Esophagus (tissue), 2 donors: ENCODE measurements around the gene TMEM39A. TPM values are rescaled to one million over a fixed set of nuclear protein-coding genes. Genes with fewer than 3 reads are reported as not detected.

Source experiments
- H3K27ac ChIP-seq, 2 donors: one replicate each; pipeline ENCODE4 v1.5.1; 2013; ENCODE audit warnings: low read depth in 2 of 2, mild to moderate bottlenecking in 2 of 2, inconsistent platforms in 1 of 2, low read length in 1 of 2, moderate library complexity in 1 of 2
- H3K27me3 ChIP-seq, 2 donors: one replicate each; pipeline ENCODE4 v1.6.1; 2013; ENCODE audit warnings: low read length in 2 of 2, control low read depth in 1 of 2, mild to moderate bottlenecking in 1 of 2; ENCODE audit not compliant: insufficient read depth in 2 of 2, control insufficient read depth in 1 of 2
- H3K36me3 ChIP-seq, 2 donors: one replicate each; pipeline ENCODE4 v1.6.1; 2013; ENCODE audit warnings: low read length in 1 of 2; ENCODE audit not compliant: control insufficient read depth in 2 of 2, insufficient read depth in 2 of 2
- H3K4me1 ChIP-seq, 2 donors: one replicate each; pipeline ENCODE4 v1.6.1; 2013; ENCODE audit warnings: low read length in 1 of 2; ENCODE audit not compliant: control insufficient read depth in 2 of 2, insufficient read depth in 2 of 2
- H3K4me3 ChIP-seq, 2 donors: one replicate each; pipeline ENCODE4 v1.5.1; 2013; ENCODE audit warnings: low read length in 2 of 2, mild to moderate bottlenecking in 2 of 2, low read depth in 1 of 2, moderate library complexity in 1 of 2
- H3K9me3 ChIP-seq, 2 donors: one replicate each; pipeline ENCODE4 v1.6.1; 2013; ENCODE audit warnings: mild to moderate bottlenecking in 2 of 2, low read depth in 1 of 2, low read length in 1 of 2, moderate library complexity in 1 of 2; ENCODE audit not compliant: control insufficient read depth in 2 of 2, insufficient read depth in 1 of 2
- WGBS, 2 donors: extraction: QIAGEN DNeasy Blood & Tissue Kit; methylation state at CpG; one replicate each; pipeline ENCODE4 v1.1.7; 2013; 5-methylcytosine and 5-hydroxymethylcytosine counted together
- polyA plus RNA-seq, 2 donors: library from polyadenylated mRNA; stranded (reverse); fragments of 200-250 nt; gene quantifications; one replicate each; pipeline ENCODE4 v1.2.3, GENCODE V29; 2013
- donor health status: healthy with polysubstance abuse.
- donor health status: Bipolar disorder and iron deficiency.

Gene TMEM39A
- polyA plus RNA-seq, 2 donors = 4.4 to 6.2 TPM

DNA sequence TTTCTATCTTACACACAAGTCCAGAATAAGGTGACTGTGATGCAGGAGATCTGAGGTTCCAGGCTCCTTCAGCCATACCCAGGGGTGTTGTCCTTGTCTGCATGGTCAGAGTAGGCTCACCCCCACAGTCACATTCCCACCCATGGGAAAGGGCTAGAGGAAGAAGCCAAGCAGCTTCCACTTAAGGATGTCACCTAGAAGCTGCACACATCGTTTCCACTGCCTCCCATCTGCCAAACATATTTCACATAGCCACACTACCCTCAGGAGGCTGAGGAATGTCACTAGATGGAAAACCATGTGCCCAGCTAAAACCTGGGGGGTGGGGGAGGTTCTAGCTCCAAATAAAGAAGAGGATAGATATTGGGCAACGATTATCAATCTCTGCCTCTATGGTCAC lies 58.1 kb downstream of the TMEM39A start:
- 82% methylated on average over 2 of the region's 2 CpGs for WGBS, 2 donors
- no peaks in the 10 kb centered on the region for H3K9me3 ChIP-seq
- H3K27me3 ChIP-seq = no peaks in the 10 kb centered on the region
- H3K4me1 ChIP-seq = no peaks in the 10 kb centered on the region
- H3K27ac ChIP-seq = no peak overlapping the region
- peaks cover 2 to 6% of the 10 kb centered on the region in 2 donors for H3K36me3 ChIP-seq
- no peak overlapping the region for H3K4me3 ChIP-seq

DNA sequence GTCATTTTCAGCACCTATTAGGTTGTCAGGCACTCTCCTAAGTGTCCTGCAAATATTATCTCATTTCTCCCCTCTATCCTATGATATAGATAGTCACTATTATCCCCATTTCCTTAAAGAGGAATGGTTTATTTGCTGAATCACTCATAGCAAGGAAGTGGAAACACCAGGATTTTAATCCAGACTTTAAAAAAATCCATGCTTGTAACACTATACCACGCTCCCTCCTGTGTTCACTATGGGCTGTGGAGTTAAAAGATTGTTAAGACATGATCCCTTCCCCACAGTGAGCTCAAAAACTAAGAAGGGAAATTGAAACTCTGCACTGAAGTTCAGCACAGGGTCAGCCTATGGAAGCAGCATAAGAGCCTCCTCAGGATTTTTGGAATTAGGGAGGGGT lies 60.2 kb downstream of the TMEM39A start:
- no peaks in the 10 kb centered on the region for H3K27me3 ChIP-seq

DNA sequence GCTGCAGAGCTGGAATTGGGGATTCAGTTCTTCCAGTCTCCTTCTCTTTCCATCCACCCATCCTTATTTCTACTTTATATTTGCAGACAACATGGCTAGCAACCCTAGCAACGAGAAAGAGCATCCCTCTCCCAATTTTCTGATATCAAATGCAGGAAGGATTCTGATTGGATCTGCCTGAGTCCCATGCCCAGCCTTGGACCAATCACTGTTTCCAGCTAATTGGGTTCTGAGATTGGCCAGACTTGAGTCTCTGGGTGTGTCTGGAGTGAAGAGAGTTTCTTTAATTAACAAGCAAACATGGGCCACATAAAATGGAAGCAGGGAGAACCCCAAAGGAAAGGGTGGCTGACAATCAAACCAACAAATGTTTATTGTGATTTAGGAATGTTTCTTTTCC lies 60.6 kb downstream of the TMEM39A start:
- no peak overlapping the region for H3K27ac ChIP-seq
- no peaks in the 10 kb centered on the region for H3K27me3 ChIP-seq
- WGBS, 2 donors = 92 to 97% methylated on average over 1 of the region's 1 CpG
- H3K4me1 ChIP-seq = no peaks in the 10 kb centered on the region
- H3K9me3 ChIP-seq = no peaks in the 10 kb centered on the region
- H3K4me3 ChIP-seq = no peak overlapping the region
- H3K36me3 ChIP-seq = peaks cover 2 to 6% of the 10 kb centered on the region in 2 donors

More for the DNA sequence above, 60.2 kb downstream of the TMEM39A start:
- Histone ChIP-seq H3K36me3 (peaks cover 2 to 6% of the 10 kb centered on the region in 2 donors), H3K27ac (no peak overlapping the region), H3K4me1 (no peaks in the 10 kb centered on the region), H3K9me3 (no peaks in the 10 kb centered on the region), H3K4me3 (no peak overlapping the region)
- WGBS, 2 donors = 86 to 94% methylated on average over 1 of the region's 1 CpG

DNA sequence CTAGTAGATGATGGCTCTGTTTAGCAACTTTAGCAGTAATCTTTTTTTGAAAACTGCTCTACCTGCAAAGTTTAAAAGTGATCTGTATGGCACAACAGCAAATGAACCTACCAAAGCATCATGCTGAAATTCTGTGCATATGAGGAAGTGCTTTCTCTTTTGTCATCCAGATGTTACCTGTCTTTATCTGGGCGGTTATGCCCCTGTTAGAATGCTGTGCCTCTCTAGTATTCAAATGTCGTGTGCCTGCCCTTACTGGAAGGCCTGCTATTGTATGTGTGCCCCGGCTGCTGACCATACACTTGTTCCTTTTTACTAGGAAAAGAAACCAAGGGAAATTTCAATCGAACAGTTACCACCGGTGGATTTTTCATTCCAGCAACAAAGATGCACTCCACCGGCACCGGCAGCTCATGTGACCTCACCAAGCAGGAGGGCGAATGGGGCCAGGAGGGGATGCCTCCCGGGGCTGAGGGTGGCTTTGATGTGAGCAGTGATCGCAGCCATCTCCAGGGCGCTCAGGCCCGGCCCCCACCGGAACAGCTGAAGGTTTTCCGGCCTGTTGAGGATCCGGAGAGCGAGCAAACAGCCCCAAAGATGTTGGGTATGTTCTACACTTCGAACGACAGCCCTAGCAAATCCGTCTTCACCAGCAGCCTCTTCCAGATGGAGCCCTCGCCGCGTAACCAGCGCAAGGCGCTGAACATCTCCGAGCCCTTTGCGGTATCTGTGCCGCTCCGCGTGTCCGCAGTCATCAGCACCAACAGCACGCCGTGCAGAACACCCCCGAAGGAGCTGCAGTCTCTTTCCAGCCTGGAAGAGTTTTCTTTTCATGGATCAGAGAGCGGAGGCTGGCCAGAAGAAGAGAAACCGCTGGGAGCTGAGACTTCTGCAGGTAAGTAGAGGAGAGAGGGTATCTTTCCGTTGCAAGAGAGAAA lies 61.6 kb downstream of the TMEM39A start:
- H3K4me3 ChIP-seq = no peak overlapping the region
- 79 to 86% methylated on average over 36 of the region's 36 CpGs for WGBS, 2 donors
- H3K9me3 ChIP-seq = no peaks in the 10 kb centered on the region
- H3K4me1 ChIP-seq = no peaks in the 10 kb centered on the region
- H3K27ac ChIP-seq = no peak overlapping the region
- H3K27me3 ChIP-seq = no peaks in the 10 kb centered on the region
- H3K36me3 ChIP-seq = peaks cover 2 to 6% of the 10 kb centered on the region in 2 donors

DNA sequence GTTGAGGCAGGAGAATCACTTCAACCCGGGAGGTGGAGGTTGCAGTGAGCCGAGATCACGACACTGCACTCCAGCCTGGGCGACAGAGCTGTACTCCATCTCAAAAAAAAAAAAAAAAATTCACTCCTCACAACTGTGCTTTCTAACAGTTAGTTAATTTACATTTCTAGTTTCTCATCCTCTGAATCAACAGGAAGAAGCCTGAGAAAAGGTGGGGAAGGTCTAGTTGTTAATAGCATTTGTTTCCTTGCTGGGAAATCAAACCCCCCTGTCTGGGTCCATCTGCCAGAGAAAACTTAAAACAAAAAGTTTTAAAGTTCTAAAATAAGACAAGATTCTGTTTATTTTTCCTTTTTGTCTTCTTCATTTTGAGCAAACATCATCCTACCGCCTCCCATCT lies 62.3 kb downstream of the TMEM39A start:
- no peaks in the 10 kb centered on the region for H3K27me3 ChIP-seq
- H3K9me3 ChIP-seq = no peaks in the 10 kb centered on the region
- peaks cover 2 to 6% of the 10 kb centered on the region in 2 donors for H3K36me3 ChIP-seq
- WGBS, 2 donors = 91 to 92% methylated on average over 5 of the region's 5 CpGs
- no peak overlapping the region for H3K4me3 ChIP-seq
- H3K4me1 ChIP-seq = no peaks in the 10 kb centered on the region
- H3K27ac ChIP-seq = no peak overlapping the region

DNA sequence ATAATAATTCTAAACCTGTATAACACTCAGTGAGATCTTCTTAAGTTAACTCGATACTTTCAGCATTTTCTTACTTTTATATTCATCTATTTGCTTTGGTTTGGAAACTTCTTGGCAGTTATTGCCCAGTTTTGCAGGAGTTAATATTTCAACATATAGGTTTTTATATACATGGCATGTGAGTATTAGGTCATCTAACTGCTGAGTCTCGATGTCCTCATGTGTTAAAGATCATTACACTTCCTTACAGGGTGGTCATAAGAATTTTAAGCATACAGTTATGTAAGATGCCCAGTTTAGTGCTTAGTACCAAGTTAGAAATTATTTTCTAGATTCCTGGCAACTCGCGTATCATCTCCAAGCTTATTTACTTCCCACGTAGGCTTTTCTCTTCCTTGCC lies 62.9 kb downstream of the TMEM39A start:
- Histone ChIP-seq H3K4me3 (no peak overlapping the region), H3K4me1 (no peaks in the 10 kb centered on the region), H3K9me3 (no peaks in the 10 kb centered on the region), H3K27ac (no peak overlapping the region), H3K27me3 (no peaks in the 10 kb centered on the region), H3K36me3 (peaks cover 2 to 6% of the 10 kb centered on the region in 2 donors)
- 91 to 93% methylated on average over 5 of the region's 5 CpGs for WGBS, 2 donors

DNA sequence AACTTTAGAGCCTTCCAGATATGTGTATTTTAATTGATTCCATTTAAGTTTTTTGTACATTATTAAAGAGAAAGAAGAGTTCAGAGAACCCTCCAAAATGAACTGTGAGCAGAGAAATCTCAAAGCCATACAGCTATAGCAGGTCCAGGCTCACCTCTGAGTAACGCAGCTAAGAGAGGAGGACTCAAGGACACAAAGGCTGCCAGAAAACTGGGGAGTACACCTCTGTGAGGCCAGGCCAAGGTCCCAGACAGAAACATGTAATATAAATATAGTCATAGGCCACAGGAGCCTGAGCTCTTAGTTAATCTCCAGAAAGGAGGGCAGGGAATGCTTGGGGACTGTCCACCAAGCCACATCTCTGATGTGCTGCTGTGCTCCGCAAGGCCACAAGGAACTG lies 66.5 kb downstream of the TMEM39A start:
- no peak overlapping the region for H3K27ac ChIP-seq
- H3K4me3 ChIP-seq = no peak overlapping the region
- H3K36me3 ChIP-seq = peaks cover 0 to 2% of the 10 kb centered on the region in 2 donors
- 96 to 97% methylated on average over 2 of the region's 2 CpGs for WGBS, 2 donors
- H3K27me3 ChIP-seq = no peaks in the 10 kb centered on the region
- H3K4me1 ChIP-seq = no peaks in the 10 kb centered on the region
- no peaks in the 10 kb centered on the region for H3K9me3 ChIP-seq

DNA sequence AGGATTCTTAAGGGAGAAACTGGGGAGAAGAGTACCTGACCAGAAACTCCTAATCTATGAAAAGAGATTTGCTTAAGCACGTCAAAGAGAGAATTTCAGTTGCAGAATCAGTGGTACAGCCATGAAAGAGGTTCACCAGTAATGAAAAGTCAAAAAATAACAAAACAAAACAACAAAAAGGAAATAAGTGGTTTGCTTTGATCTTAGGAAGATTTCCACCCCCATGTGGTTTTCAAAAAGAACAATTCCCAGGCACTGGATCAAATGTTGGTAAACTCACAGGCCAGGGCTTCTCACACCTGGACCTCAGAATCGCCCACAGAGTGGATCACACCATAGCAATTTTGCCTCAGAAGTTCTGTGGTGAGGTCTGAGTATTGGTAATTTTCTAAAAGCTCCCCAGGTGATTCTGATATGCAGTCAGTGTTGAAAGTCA lies 67.5 kb downstream of the TMEM39A start:
- peaks cover 0 to 1% of the 10 kb centered on the region in 2 donors for H3K36me3 ChIP-seq
- 91 to 94% methylated on average over 2 of the region's 2 CpGs for WGBS, 2 donors
- H3K27ac ChIP-seq = no peak overlapping the region
- H3K9me3 ChIP-seq = no peaks in the 10 kb centered on the region
- H3K4me1 ChIP-seq = no peaks in the 10 kb centered on the region
- no peaks in the 10 kb centered on the region for H3K27me3 ChIP-seq
- H3K4me3 ChIP-seq = no peak overlapping the region

DNA sequence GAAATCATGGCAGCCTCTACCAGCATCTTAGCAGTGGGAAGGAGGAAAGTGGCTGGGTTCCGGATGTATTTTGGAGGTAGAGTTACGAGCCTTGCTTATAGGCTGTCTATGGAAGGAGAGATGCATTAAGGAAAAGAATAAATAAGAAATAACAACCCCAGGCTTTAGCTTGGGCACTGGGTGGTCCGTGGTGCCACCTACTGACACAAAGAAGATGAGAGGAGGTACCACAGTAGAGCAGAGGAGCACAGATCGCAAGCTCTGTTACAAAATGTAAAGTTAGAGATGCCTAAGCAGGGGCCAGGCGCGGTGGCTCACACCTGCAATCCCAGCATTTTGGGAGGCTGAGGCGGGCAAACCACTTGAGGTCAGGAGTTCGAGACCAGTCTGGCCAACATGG lies 74.8 kb downstream of the TMEM39A start:
- Histone ChIP-seq H3K36me3 (peaks cover 0 to 6% of the 10 kb centered on the region in 2 donors), H3K4me3 (no peak overlapping the region), H3K27ac (no peak overlapping the region), H3K27me3 (no peaks in the 10 kb centered on the region), H3K9me3 (no peaks in the 10 kb centered on the region), H3K4me1 (no peaks in the 10 kb centered on the region)
- whole genome bisulfite sequencing, 2 donors = 88% methylated on average over 8 of the region's 8 CpGs

DNA sequence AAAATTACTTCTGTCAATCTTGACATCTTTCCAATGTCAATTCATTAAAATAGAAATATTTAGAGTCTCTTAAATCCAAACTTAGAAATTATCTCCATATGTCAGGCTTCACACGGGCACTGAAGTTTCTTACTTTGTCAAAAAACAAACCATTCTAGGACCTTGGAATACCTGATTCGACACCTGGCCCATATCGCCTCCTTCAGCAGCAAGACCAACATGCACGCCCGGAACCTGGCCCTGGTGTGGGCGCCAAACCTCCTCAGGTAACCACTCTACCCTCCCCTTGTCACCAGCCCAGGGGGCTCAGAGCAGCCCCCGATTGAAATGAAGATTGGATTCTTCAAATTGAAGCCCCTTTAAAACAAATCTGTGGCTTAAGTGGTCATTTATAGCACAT lies 81.3 kb downstream of the TMEM39A start:
- no peak overlapping the region for H3K27ac ChIP-seq
- no peak overlapping the region for H3K4me3 ChIP-seq
- H3K27me3 ChIP-seq = no peaks in the 10 kb centered on the region
- WGBS, 2 donors = 85 to 95% methylated on average over 7 of the region's 7 CpGs
- H3K4me1 ChIP-seq = no peaks in the 10 kb centered on the region
- H3K9me3 ChIP-seq = no peaks in the 10 kb centered on the region
- H3K36me3 ChIP-seq = peaks cover 0 to 3% of the 10 kb centered on the region in 2 donors
